Endothelial cell (in vitro differentiated cells): Measurements from ENCODE around the gene ZNF384. TPM values are rescaled to one million over a fixed set of nuclear protein-coding genes. Genes with fewer than 3 reads are reported as not detected.

ENCODE experiments used
- DNase-seq: peaks from one replicate; pipeline ENCODE4 v3.0.0; 2021; ENCODE audit warnings: low spot score
- H3K27ac Mint-ChIP-seq: one replicate; pipeline ENCODE4 v1.8.0; 2021; ENCODE audit warnings: mixed read lengths, inconsistent platforms; ENCODE audit not compliant: unreplicated experiment
- H3K27me3 Mint-ChIP-seq: one replicate; pipeline ENCODE4 v1.8.0; 2021; ENCODE audit warnings: mild to moderate bottlenecking, moderate library complexity, mixed read lengths, inconsistent platforms; ENCODE audit not compliant: unreplicated experiment
- H3K36me3 Mint-ChIP-seq: one replicate; pipeline ENCODE4 v1.8.0; 2021; ENCODE audit warnings: mild to moderate bottlenecking, low read depth, mixed read lengths, inconsistent platforms; ENCODE audit not compliant: unreplicated experiment
- H3K4me1 Mint-ChIP-seq: one replicate; pipeline ENCODE4 v1.8.0; 2021; ENCODE audit warnings: mild to moderate bottlenecking, mixed read lengths, inconsistent platforms; ENCODE audit not compliant: unreplicated experiment
- H3K4me3 Mint-ChIP-seq: one replicate; pipeline ENCODE4 v1.8.0; 2021; ENCODE audit warnings: mild to moderate bottlenecking, mixed read lengths, inconsistent platforms; ENCODE audit not compliant: unreplicated experiment
- H3K9me3 Mint-ChIP-seq: one replicate; pipeline ENCODE4 v1.8.0; 2021; ENCODE audit warnings: mixed read lengths, inconsistent platforms; ENCODE audit not compliant: unreplicated experiment
- CTCF ChIP-seq: fragments of 200-600 bp; sonication (generic); IDR thresholded peaks from one replicate; pipeline ENCODE4 v1.5.0; 2021; ENCODE audit warnings: antibody characterized with exemption; ENCODE audit not compliant: unreplicated experiment
- total RNA-seq: library from RNA; stranded (reverse); fragmentation: NEBNext Ultra II Directional; extraction: Animal tissue kit (Norgen Biotek cat#: 25700); gene quantifications from one replicate; pipeline ENCODE4 v1.2.1, GENCODE V29; 2021; ENCODE audit not compliant: unreplicated experiment

Gene ZNF384
- total RNA-seq, 1 donor from 2014 or later = 85.2 TPM

- H3K4me3 Mint-ChIP-seq = no peak overlapping the region
- H3K36me3 Mint-ChIP-seq = peaks cover 28% of the 10 kb centered on the region
- peaks cover 20% of the 10 kb centered on the region for H3K27me3 Mint-ChIP-seq
- H3K9me3 Mint-ChIP-seq = no peaks in the 10 kb centered on the region
- H3K27ac Mint-ChIP-seq = peak overlapping the region; percentile 57
- DNase-seq = no peak
- peaks cover 31% of the 10 kb centered on the region for H3K4me1 Mint-ChIP-seq
- no peak for TF ChIP-seq CTCF
Observed at GRCh38 chr12:6694701-6695100, 5.5 kb upstream of the ZNF384 start.

- no peak overlapping the region for H3K4me3 Mint-ChIP-seq
- TF ChIP-seq CTCF = no peak
Observed at GRCh38 chr12:6693832-6694355, 4.7 kb upstream of the ZNF384 start.

DNA sequence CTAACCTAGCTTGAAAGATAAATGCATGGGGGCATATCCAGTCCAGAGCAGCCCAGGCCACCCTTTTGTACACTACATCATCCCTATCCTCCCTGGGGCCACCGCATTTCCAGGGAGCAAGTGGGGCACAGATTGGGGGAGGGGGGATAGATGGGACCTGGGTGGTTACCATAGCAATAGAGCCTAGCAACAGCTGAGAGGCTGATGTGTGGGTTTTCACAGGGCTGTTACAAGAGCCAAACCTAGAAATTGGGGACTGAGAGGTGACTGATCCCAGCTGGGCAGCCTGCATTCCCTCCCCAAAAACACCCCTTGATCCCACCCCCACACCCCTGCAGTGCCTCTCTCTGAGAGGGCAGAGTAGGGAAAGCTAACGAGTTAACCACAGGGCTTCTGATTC, 3.7 kb upstream of the ZNF384 start:
- H3K27ac Mint-ChIP-seq = peak overlapping the region; percentile 57
- peaks cover 29% of the 10 kb centered on the region for H3K36me3 Mint-ChIP-seq
- no peak for DNase-seq
- peaks cover 19% of the 10 kb centered on the region for H3K27me3 Mint-ChIP-seq
- no peak for TF ChIP-seq CTCF
- peak overlapping the region; percentile 71 for H3K4me3 Mint-ChIP-seq
- H3K4me1 Mint-ChIP-seq = peaks cover 35% of the 10 kb centered on the region
- no peaks in the 10 kb centered on the region for H3K9me3 Mint-ChIP-seq

More at GRCh38 chr12:6693832-6694355, 4.7 kb upstream of the ZNF384 start:
- Mint-ChIP-seq H3K4me1 (peaks cover 27% of the 10 kb centered on the region), H3K27me3 (peaks cover 18% of the 10 kb centered on the region), H3K9me3 (no peaks in the 10 kb centered on the region), H3K27ac (no peak overlapping the region), H3K36me3 (peaks cover 29% of the 10 kb centered on the region)
- DNase-seq = no peak

DNA sequence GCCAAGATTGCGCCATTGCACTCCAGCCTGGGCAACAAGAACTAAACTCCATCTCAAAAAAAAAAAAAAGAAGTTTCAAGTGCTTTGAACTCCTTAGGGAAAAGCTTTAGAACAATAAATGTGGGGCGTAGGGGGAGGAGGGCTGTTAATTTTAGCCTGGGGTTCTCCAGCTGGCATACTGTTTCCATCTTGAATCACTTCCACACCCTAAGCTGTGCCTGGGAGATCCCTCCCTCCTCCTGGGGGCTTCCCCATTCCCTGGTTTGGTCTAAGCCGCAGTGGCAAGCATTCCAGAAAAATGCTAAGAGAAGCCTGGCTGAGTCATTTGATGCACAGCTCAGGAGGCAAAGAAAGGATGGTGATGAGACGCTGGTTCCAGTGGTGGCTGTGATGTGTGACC, 2.3 kb upstream of the ZNF384 start:
- TF ChIP-seq CTCF = no peak
- no peak for DNase-seq
- peaks cover 28% of the 10 kb centered on the region for H3K36me3 Mint-ChIP-seq
- peak overlapping the region; percentile 67 for H3K27ac Mint-ChIP-seq
- peaks cover 49% of the 10 kb centered on the region for H3K4me1 Mint-ChIP-seq
- H3K27me3 Mint-ChIP-seq = peaks cover 18% of the 10 kb centered on the region
- no peak overlapping the region for H3K4me3 Mint-ChIP-seq
- no peaks in the 10 kb centered on the region for H3K9me3 Mint-ChIP-seq

DNA sequence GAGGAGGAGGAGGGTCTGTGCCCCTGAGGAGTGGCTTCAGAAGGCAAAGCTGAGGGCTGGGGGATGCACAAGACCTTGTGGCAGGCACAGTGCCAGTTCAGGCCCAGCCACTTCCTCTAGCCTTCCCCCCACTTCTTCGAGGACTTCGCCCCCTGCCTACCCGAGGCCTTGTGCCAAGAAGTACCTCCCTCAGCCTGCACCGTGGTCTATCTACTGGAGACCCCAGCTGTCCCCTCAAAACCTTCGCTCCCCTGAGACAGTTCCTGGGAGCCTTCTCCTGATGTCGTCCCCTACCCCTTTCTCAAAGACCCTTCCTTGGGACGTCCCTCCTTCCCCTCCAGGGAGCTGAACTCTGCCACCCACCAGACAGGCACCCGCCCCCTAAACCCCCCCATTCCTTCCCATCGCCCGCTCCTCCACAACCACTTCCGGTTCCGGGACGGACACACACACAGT, 604 bp downstream of the ZNF384 start:
- H3K36me3 Mint-ChIP-seq = peaks cover 20% of the 10 kb centered on the region
- no peak for TF ChIP-seq CTCF
- H3K9me3 Mint-ChIP-seq = no peaks in the 10 kb centered on the region
- peaks cover 15% of the 10 kb centered on the region for H3K27me3 Mint-ChIP-seq
- H3K4me1 Mint-ChIP-seq = peaks cover 54% of the 10 kb centered on the region
- peak; percentile 28 for DNase-seq
- H3K4me3 Mint-ChIP-seq = peak overlapping the region; percentile 98
- H3K27ac Mint-ChIP-seq = peak overlapping the region; percentile 99
